ENCODE data around the gene SEMA3G. TPM values are rescaled to one million over a fixed set of nuclear protein-coding genes. Genes with fewer than 3 reads are reported as not detected.

The SEMA3G gene
- total and polyA plus RNA-seq, 2 experiments from 2014 or later = 0.47 to 2.5 TPM

GRCh38 chr3:52487050-52487787, 42.3 kb upstream of the SEMA3G start:
- no peak overlapping the region for H3K4me3 Mint-ChIP-seq
- ATAC-seq (no peak), DNase-seq (ENCODE audit: low spot score) (no peak)
- H3K36me3 ChIP-seq (ENCODE audit: insufficient read depth) = peaks cover 10% of the 10 kb centered on the region; the same call in 1 of the 2 replicates
- H3K27me3 Mint-ChIP-seq (ENCODE audit: insufficient read depth, low read depth, poor library complexity) = peaks cover 19% of the 10 kb centered on the region
- no peaks in the 10 kb centered on the region for H3K4me1 ChIP-seq (ENCODE audit: insufficient read depth)
- no peaks in the 10 kb centered on the region for H3K9me3 Mint-ChIP-seq
- no peaks in the 10 kb centered on the region for H3K9me2 ChIP-seq (ENCODE audit: insufficient read depth)
- no peaks in the 10 kb centered on the region for H3K4me1 Mint-ChIP-seq
- H2AFZ ChIP-seq = no peak overlapping the region
- H3K4me2 ChIP-seq = no peak overlapping the region
- peaks cover 54% of the 10 kb centered on the region for H3K36me3 Mint-ChIP-seq (ENCODE audit: low read depth)
- H3F3A ChIP-seq (replicated peaks; ENCODE audit: low read depth) = 0 out of 2 replicates have a peak, but pooled peaks cover 5% of the 10 kb centered on the region
- H4K20me1 ChIP-seq (replicated peaks; ENCODE audit: insufficient read depth) = peaks cover 8% of the 10 kb centered on the region
- H3K27ac Mint-ChIP-seq = no peak overlapping the region
- no peaks in the 10 kb centered on the region; the same call in 1 of the 2 replicates for H3K79me2 ChIP-seq (replicated peaks; ENCODE audit: insufficient read depth)
- no peak overlapping the region for H3K4me3 ChIP-seq
- no peak for TF ChIP-seq ZNF462 (CRISPR knock-in tag; IDR thresholded peaks at IDR 0.05)
- no peak for TF ChIP-seq JUNB (IDR thresholded peaks at IDR 0.05; ENCODE audit: unreplicated experiment)
- TF ChIP-seq EZH2 (IDR thresholded peaks at IDR 0.05; ENCODE audit: low read depth, unreplicated experiment) = no peak
- no peak for TF ChIP-seq ZNF114 (CRISPR knock-in tag; IDR thresholded peaks at IDR 0.05)
- no peak for TF ChIP-seq EZH2phosphoT487 (IDR thresholded peaks at IDR 0.05; ENCODE audit: unreplicated experiment)
- TF ChIP-seq NANOG (IDR thresholded peaks at IDR 0.05; ENCODE audit: borderline replicate concordance) = no peak
- TF ChIP-seq CREB1 (CRISPR knock-in tag; IDR thresholded peaks at IDR 0.05; ENCODE audit: low read depth) = no peak
- TF ChIP-seq ETS1 (IDR thresholded peaks at IDR 0.05) = no peak
- no peak for TF ChIP-seq ZNF331 (CRISPR knock-in tag; IDR thresholded peaks at IDR 0.05; ENCODE audit: low read depth)
- no peak for TF ChIP-seq REST (IDR thresholded peaks at IDR 0.05; ENCODE audit: unreplicated experiment)
- TF ChIP-seq POLR2AphosphoS5 (IDR thresholded peaks at IDR 0.05; ENCODE audit: low read depth) = no peak
- TF ChIP-seq CTCF (conservative IDR thresholded peaks at IDR 0.05; ENCODE audit: low read depth in 2 of 2) = no peak
- no peak overlapping the region for H3K27ac ChIP-seq (ENCODE audit: low read depth)
- no peaks in the 10 kb centered on the region for H3K27me3 ChIP-seq (ENCODE audit: insufficient read depth)

All from GM23338 (cell line).